ENCODE results near the gene PLCB3.

DNA sequence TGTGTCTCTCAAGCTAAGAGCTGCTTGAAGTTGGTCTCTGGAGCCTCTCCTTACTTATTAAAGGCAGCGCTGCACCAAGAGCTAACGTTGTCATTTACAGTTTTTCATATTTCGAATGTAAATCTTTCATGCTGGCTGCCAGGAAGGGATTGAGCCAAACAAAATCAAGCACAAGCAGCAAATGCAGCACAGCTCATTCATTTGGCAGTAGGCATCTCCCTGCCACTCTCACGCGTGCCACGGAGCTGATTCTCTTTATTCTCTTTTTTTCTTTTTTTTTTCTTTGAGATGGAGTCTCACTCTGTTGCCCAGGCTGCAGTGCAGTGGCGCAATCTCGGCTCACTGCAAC lies 18.4 kb upstream of the PLCB3 start:
- TF ChIP-seq, protein P1, sequence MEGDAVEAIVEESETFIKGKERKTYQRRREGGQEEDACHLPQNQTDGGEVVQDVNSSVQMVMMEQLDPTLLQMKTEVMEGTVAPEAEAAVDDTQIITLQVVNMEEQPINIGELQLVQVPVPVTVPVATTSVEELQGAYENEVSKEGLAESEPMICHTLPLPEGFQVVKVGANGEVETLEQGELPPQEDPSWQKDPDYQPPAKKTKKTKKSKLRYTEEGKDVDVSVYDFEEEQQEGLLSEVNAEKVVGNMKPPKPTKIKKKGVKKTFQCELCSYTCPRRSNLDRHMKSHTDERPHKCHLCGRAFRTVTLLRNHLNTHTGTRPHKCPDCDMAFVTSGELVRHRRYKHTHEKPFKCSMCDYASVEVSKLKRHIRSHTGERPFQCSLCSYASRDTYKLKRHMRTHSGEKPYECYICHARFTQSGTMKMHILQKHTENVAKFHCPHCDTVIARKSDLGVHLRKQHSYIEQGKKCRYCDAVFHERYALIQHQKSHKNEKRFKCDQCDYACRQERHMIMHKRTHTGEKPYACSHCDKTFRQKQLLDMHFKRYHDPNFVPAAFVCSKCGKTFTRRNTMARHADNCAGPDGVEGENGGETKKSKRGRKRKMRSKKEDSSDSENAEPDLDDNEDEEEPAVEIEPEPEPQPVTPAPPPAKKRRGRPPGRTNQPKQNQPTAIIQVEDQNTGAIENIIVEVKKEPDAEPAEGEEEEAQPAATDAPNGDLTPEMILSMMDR (IDR thresholded peaks at IDR 0.05), result no peak
- TF ChIP-seq EP300 (IDR thresholded peaks at IDR 0.05) (no peak), POLR2A (IDR thresholded peaks at IDR 0.05) (no peak)
